H1 (cell line): ENCODE data around the gene IQSEC3. TPM values are rescaled to one million over a fixed set of nuclear protein-coding genes. Genes with fewer than 3 reads are reported as not detected.
A peak's percentile ranks its signal among the peaks of the same experiment; 100 is the strongest.
"Not testable (repeated sequence)": the region's sequence is repeated elsewhere in the genome, so short reads cannot be mapped to it uniquely, and the experiment has no call there.

Source experiments
- CTCF ChIA-PET: fragments of 300-600 bp; sonication (Branson Sonifier 250); formaldehyde crosslinking; loops from one replicate; lab custom pipeline; 2021; ENCODE audit not compliant: partially characterized antibody; lab: Charles Lee
- POLR2A ChIA-PET: fragments of 300-600 bp; sonication (Branson Sonifier 250); formaldehyde crosslinking; loops from one replicate; lab custom pipeline; 2021; ENCODE audit warnings: inconsistent platforms; ENCODE audit not compliant: partially characterized antibody; lab: Charles Lee
- DNase-seq, 2 experiments: peaks; one replicate each; pipeline versions ENCODE4 v3.0.0 to v3.0.0-alpha.2; 2010 to 2022; ENCODE audit warnings: low spot score in 2 of 2, low read depth in 1 of 2, mixed read lengths in 1 of 2
- FAIRE-seq: peaks from 2 replicates; lab custom pipeline; 2011; peaks lifted over from hg19 to GRCh38; lab: Jason Lieb, UNC
- H2AFZ ChIP-seq: 2 replicates; pipeline ENCODE4 v1.8.1; 2012; ENCODE audit warnings: low read length, inconsistent platforms
- H2AK5ac ChIP-seq: 2 replicates; pipeline ENCODE4 v1.6.1; 2013; ENCODE audit warnings: low read depth, low read length
- H2BK120ac ChIP-seq: replicated peaks from 2 replicates; pipeline ENCODE3; 2013; ENCODE audit warnings: low read depth, low read length, inconsistent platforms
- H2BK12ac ChIP-seq: 2 replicates; pipeline ENCODE4 v1.6.1; 2013; ENCODE audit warnings: low read depth, low read length
- H2BK15ac ChIP-seq: 2 replicates; pipeline ENCODE4 v1.6.1; 2013; ENCODE audit warnings: low read length
- H2BK20ac ChIP-seq: 2 replicates; pipeline ENCODE4 v1.6.1; 2013; ENCODE audit warnings: low read length
- H2BK5ac ChIP-seq: 2 replicates; pipeline ENCODE4 v1.6.1; 2013; ENCODE audit warnings: low read depth, low read length
- H3K14ac ChIP-seq: 2 replicates; pipeline ENCODE4 v1.6.1; 2013; ENCODE audit warnings: inconsistent platforms; ENCODE audit not compliant: insufficient read length
- H3K18ac ChIP-seq: 2 replicates; pipeline ENCODE4 v1.6.1; 2013; ENCODE audit warnings: low read length; ENCODE audit errors: extremely low read depth
- H3K23ac ChIP-seq: 2 replicates; pipeline ENCODE4 v1.6.1; 2013; ENCODE audit warnings: inconsistent platforms; ENCODE audit not compliant: insufficient read length
- H3K23me2 ChIP-seq: 2 replicates; pipeline ENCODE4 v1.6.1; 2013; ENCODE audit warnings: low read depth, low read length
- H3K27ac ChIP-seq: 2 replicates; pipeline ENCODE4 v1.6.1; 2011; ENCODE audit warnings: low read depth, low read length, inconsistent platforms
- H3K27me3 ChIP-seq, 4 experiments: replicated peaks in 1 of 4; 1 replicate in 1 of 4; 2 replicates in 3 of 4; pipeline versions ENCODE4 v1.6.1 to v1.8.1; 2011 to 2013; ENCODE audit warnings: low read length in 3 of 4, mild to moderate bottlenecking in 3 of 4, inconsistent platforms in 2 of 4, mixed read lengths in 2 of 4, moderate library complexity in 1 of 4; ENCODE audit not compliant: control insufficient read depth in 3 of 4, insufficient read depth in 3 of 4; ENCODE audit errors: extremely low read depth in 1 of 4
- H3K36me3 ChIP-seq, 4 experiments: 2 replicates each; pipeline versions ENCODE4 v1.6.1 to v1.8.1; 2011 to 2013; ENCODE audit warnings: mild to moderate bottlenecking in 4 of 4, low read length in 3 of 4, moderate library complexity in 2 of 4, control low read depth in 1 of 4, inconsistent platforms in 1 of 4; ENCODE audit not compliant: insufficient read depth in 4 of 4, control insufficient read depth in 2 of 4
- H3K4ac ChIP-seq: replicated peaks from 2 replicates; pipeline ENCODE3; 2013; ENCODE audit warnings: low read length, low read depth, mixed read lengths, inconsistent platforms; ENCODE audit not compliant: insufficient read length
- H3K4me1 ChIP-seq, 4 experiments: replicated peaks in 1 of 4; 1 replicate in 1 of 4; 2 replicates in 3 of 4; pipeline versions ENCODE4 v1.6.1 to v1.8.1; 2011 to 2013; ENCODE audit warnings: low read length in 3 of 4, inconsistent platforms in 2 of 4, mixed read lengths in 1 of 4; ENCODE audit not compliant: insufficient read depth in 4 of 4, control insufficient read depth in 3 of 4
- H3K4me2 ChIP-seq, 2 experiments: 2 replicates each; pipeline versions ENCODE4 v1.6.1 to v1.8.1; 2011 to 2013; ENCODE audit warnings: low read depth in 2 of 2, low read length in 2 of 2, control low read depth in 1 of 2, inconsistent platforms in 1 of 2, mild to moderate bottlenecking in 1 of 2; ENCODE audit not compliant: insufficient read depth in 1 of 2
- H3K4me3 ChIP-seq, 4 experiments: fragments of 200-600, 300-600 bp in 1 of 4; sonication (generic), shearing (Covaris generic), sonication (Bioruptor Twin) in 1 of 4; 2 replicates each; pipeline versions ENCODE4 v1.5.1 to v1.8.1; 2011 to 2016; ENCODE audit warnings: low read length in 4 of 4, low read depth in 3 of 4, control low read depth in 2 of 4, inconsistent platforms in 2 of 4, mild to moderate bottlenecking in 2 of 4, mixed read lengths in 1 of 4, moderate library complexity in 1 of 4; ENCODE audit not compliant: insufficient read depth in 2 of 4; ENCODE audit errors: extremely low read depth in 1 of 4
- H3K56ac ChIP-seq: replicated peaks from 2 replicates; pipeline ENCODE3; 2013; ENCODE audit warnings: low read depth, mild to moderate bottlenecking, mixed read lengths, low read length, inconsistent platforms; ENCODE audit not compliant: insufficient read length
- H3K79me1 ChIP-seq: 2 replicates; pipeline ENCODE4 v1.6.1; 2013; ENCODE audit warnings: low read depth, low read length, control low read depth
- H3K79me2 ChIP-seq, 2 experiments: 2 replicates each; pipeline versions ENCODE4 v1.6.1 to v1.8.1; 2012 to 2013; ENCODE audit warnings: low read length in 2 of 2, mild to moderate bottlenecking in 2 of 2, inconsistent platforms in 1 of 2; ENCODE audit not compliant: insufficient read depth in 2 of 2, control insufficient read depth in 1 of 2
- H3K9ac ChIP-seq, 4 experiments: replicated peaks in 1 of 4; 1 replicate in 1 of 4; 2 replicates in 3 of 4; pipeline versions ENCODE4 v1.6.1 to v1.8.1; 2011 to 2013; ENCODE audit warnings: low read depth in 3 of 4, low read length in 3 of 4, control low read depth in 2 of 4, mild to moderate bottlenecking in 2 of 4, moderate library complexity in 2 of 4, inconsistent platforms in 1 of 4; ENCODE audit errors: extremely low read depth in 1 of 4
- H3K9me3 ChIP-seq, 2 experiments: 2 replicates each; pipeline versions ENCODE4 v1.6.1 to v1.8.1; 2012 to 2013; ENCODE audit warnings: mild to moderate bottlenecking in 2 of 2, moderate library complexity in 2 of 2, control low read depth in 1 of 2, inconsistent platforms in 1 of 2, low read depth in 1 of 2, low read length in 1 of 2, mixed read lengths in 1 of 2; ENCODE audit not compliant: insufficient read depth in 2 of 2
- H4K20me1 ChIP-seq, 2 experiments: replicated peaks in 1 of 2; 2 replicates each; pipeline versions ENCODE3 to v1.8.1; 2011 to 2013; ENCODE audit warnings: inconsistent platforms in 2 of 2, low read length in 2 of 2, mild to moderate bottlenecking in 1 of 2; ENCODE audit not compliant: insufficient read depth in 2 of 2, control insufficient read depth in 1 of 2
- H4K5ac ChIP-seq: 2 replicates; pipeline ENCODE4 v1.6.1; 2013; ENCODE audit warnings: low read length, low read depth, mixed read lengths, inconsistent platforms; ENCODE audit not compliant: insufficient read length
- H4K8ac ChIP-seq: 2 replicates; pipeline ENCODE4 v1.8.0; 2013; ENCODE audit warnings: mild to moderate bottlenecking, moderate library complexity, low read length, inconsistent platforms; ENCODE audit not compliant: insufficient read depth; ENCODE audit errors: extremely low read depth
- H4K91ac ChIP-seq: replicated peaks from 2 replicates; pipeline ENCODE3; 2013; ENCODE audit warnings: low read length, mixed read lengths, inconsistent platforms; ENCODE audit not compliant: insufficient read length
- whole genome bisulfite sequencing, 2 experiments: shearing (Covaris generic) in 1 of 2; methylation state at CpG; one replicate each; pipeline versions ENCODE4 v1.1.6 to v1.1.7; 2013 to 2015; ENCODE audit warnings: low lambda C conversion rate in 2 of 2, mixed read lengths in 2 of 2, inconsistent platforms in 1 of 2, low coverage in 1 of 2, missing lambda C conversion rate in 1 of 2; ENCODE audit not compliant: insufficient replicate concordance in 2 of 2, insufficient coverage in 1 of 2, insufficient read length in 1 of 2; ENCODE audit errors: extremely low coverage in 1 of 2, missing lambda C conversion rate in 1 of 2; 5-methylcytosine and 5-hydroxymethylcytosine counted together
- polyA plus RNA-seq, 7 experiments: library from polyadenylated mRNA; depleted of rRNA in 3 of 7; stranded (reverse) in 5 of 7; unstranded in 2 of 7; fragments of >200 nt in 5 of 7; fragments of 200-250 nt in 2 of 7; gene quantifications; 1 replicate in 5 of 7; 2 replicates in 1 of 7; 4 replicates in 1 of 7; pipeline versions ENCODE4 v1.2.1 to v1.2.3, GENCODE V29; 2011 to 2013; ENCODE audit warnings: missing spikeins in 2 of 7, mixed read lengths in 2 of 7
- total RNA-seq: library from RNA; stranded (reverse); fragmentation: NEBNext Ultra II Directional; extraction: Animal tissue kit (Norgen Biotek cat#: 25700); gene quantifications from 2 replicates; pipeline ENCODE4 v1.2.1, GENCODE V29; 2021

IQSEC3 gene
- total and polyA plus RNA-seq, 2 of the 8 experiments (the other 6 are each of a cell fraction or from before 2014, with no cell fraction given) = 1.2 to 3.1 TPM

DNA sequence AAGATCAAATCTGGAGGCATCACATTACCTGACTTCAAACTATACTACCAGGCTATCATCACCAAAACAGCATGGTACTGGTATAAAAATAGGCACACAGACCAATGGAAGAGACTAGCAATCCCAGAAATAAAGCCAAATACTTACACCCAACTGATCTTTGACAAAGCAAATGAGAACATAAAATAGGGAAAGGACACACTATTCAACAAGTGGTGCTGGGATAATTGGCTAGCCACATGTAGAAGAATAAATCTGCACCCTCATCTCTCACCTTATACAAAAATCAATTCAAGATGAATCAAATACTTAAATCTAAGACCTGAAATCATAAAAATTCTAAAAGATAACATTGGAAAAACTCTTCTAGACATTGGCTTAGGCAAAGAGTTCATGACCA, 4.7 kb upstream of the IQSEC3 start:
- H3K27ac ChIP-seq, CTCF ChIA-PET, H3K27me3 ChIP-seq, H2BK12ac ChIP-seq, H4K5ac ChIP-seq, H3K4me1 ChIP-seq, H2AK5ac ChIP-seq, H3K9ac ChIP-seq, H4K8ac ChIP-seq, H3K4me3 ChIP-seq, H3K56ac ChIP-seq, DNase-seq, H3K18ac ChIP-seq, H3K14ac ChIP-seq, FAIRE-seq, H3K79me2 ChIP-seq, H4K20me1 ChIP-seq, H3K4me2 ChIP-seq, H3K36me3 ChIP-seq, POLR2A ChIA-PET, H3K4ac ChIP-seq, H3K9me3 ChIP-seq, H2BK20ac ChIP-seq, H3K23ac ChIP-seq, H2AFZ ChIP-seq, H2BK120ac ChIP-seq, H3K23me2 ChIP-seq, H4K91ac ChIP-seq, H2BK15ac ChIP-seq, H2BK5ac ChIP-seq, H3K79me1 ChIP-seq: not testable (repeated sequence)

- H2BK5ac ChIP-seq, H4K8ac ChIP-seq, H2BK120ac ChIP-seq, H3K9me3 ChIP-seq, H2AFZ ChIP-seq, H3K18ac ChIP-seq, H3K14ac ChIP-seq, H3K79me2 ChIP-seq, H2BK15ac ChIP-seq, H3K4ac ChIP-seq, H3K27ac ChIP-seq, H3K36me3 ChIP-seq, FAIRE-seq, H4K91ac ChIP-seq, H4K5ac ChIP-seq, H2BK20ac ChIP-seq, H2AK5ac ChIP-seq, H3K23ac ChIP-seq, H3K27me3 ChIP-seq, H3K4me1 ChIP-seq, H3K56ac ChIP-seq, CTCF ChIA-PET, DNase-seq, H3K79me1 ChIP-seq, H3K23me2 ChIP-seq, H2BK12ac ChIP-seq, H3K9ac ChIP-seq, H4K20me1 ChIP-seq: not testable (repeated sequence)
- WGBS, 2 experiments = 73% methylated on average over 4 of the region's 4 CpGs; no CpG with 5 or more reads in 1 of the 2 experiments
- POLR2A ChIA-PET = interaction anchor here (1.0 kb wide), 1 partner anchor 9 kb away, joined by 3 read pairs; no protein-coding TSS in a partner anchor
- H3K4me3 ChIP-seq = peak overlapping the region in 1 of 4 experiments; percentile 45; a peak in 1 of 8 replicates
- peak overlapping the region; percentile 57 to 67 for H3K4me2 ChIP-seq
These were observed 990 bp upstream of the IQSEC3 start for GRCh38 chr12:65491-66063.
